ENCODE results near the gene BICDL2. TPM values are rescaled to one million over a fixed set of nuclear protein-coding genes. Genes with fewer than 3 reads are reported as not detected.
A peak's percentile ranks its signal among the peaks of the same experiment; 100 is the strongest.

BICDL2 gene
- total and polyA plus RNA-seq, 2 donors (not counting 3 experiments of a cell fraction or from before 2014, with no cell fraction given), result not detected

GRCh38 chr16:3021449-3022207 lies 15.1 kb downstream of the BICDL2 start:
- BruUV-seq (replicated peaks), result TSS peak; percentile 74

More at GRCh38 chr16:3021449-3022207, 15.1 kb downstream of the BICDL2 start:
- peaks cover 0 to 2% of the 10 kb centered on the region in 2 experiments for H3K27me3 ChIP-seq (ENCODE audit: control insufficient read depth in 2 of 2, insufficient read depth in 2 of 2, low read length in 2 of 2)
- peak; percentile 65 for DNase-seq (ENCODE audit: low read depth, low spot score)
- no peaks in the 10 kb centered on the region for H4K20me1 ChIP-seq (replicated peaks; ENCODE audit: control insufficient read depth, extremely low read depth, insufficient read depth, low read length)
- peak; percentile 62 for FAIRE-seq
- no peaks in the 10 kb centered on the region for H3K9me3 ChIP-seq (replicated peaks; ENCODE audit: control insufficient read depth, insufficient read depth, low read length)
- POLR2A ChIA-PET, result interaction anchor here (0.6 to 2.2 kb wide), 5 partner anchors 14 to 139 kb away, joined by 3 to 16 read pairs (median 4); partner anchors contain the start of gene ZNF213
- H3K4me2 ChIP-seq (ENCODE audit: insufficient read depth, low read length), result peak overlapping the region; percentile 83
- peaks cover 18% of the 10 kb centered on the region for H3K4me1 ChIP-seq (ENCODE audit: control insufficient read depth, extremely low read depth, insufficient read depth, low read length)
- H3K79me2 ChIP-seq (ENCODE audit: control insufficient read depth, insufficient read depth, low read length), result peaks cover 2% of the 10 kb centered on the region
- dilution Hi-C loops (cut with MboI; ENCODE audit: extremely low pct_ligation_motif_present, low sequenced_read_pairs), result no loop called here
- peaks cover 0 to 5% of the 10 kb centered on the region in 2 experiments for H3K36me3 ChIP-seq (ENCODE audit: control insufficient read depth in 2 of 2, extremely low read depth in 1 of 2, insufficient read depth in 2 of 2, low read length in 2 of 2)
- CTCF ChIA-PET, result interaction anchor here (1.4 to 6.1 kb wide), 5 partner anchors 9 to 108 kb away, joined by 6 to 52 read pairs (median 9); no protein-coding TSS in a partner anchor
- no peak overlapping the region for H2AFZ ChIP-seq (ENCODE audit: low read depth, low read length)
- intact Hi-C loops (cut with micrococcal nuclease), result loop anchor here (2.0 kb wide), 1 partner anchor 117 kb away; no protein-coding TSS in a partner anchor
- H3K4me3 ChIP-seq (replicated peaks in 1 of 3; ENCODE audit: insufficient read depth in 1 of 3, low read depth in 1 of 3, low read length in 3 of 3), result peak overlapping the region; percentile 45 to 61 (median 53)
- no peaks in the 10 kb centered on the region for H3K9me1 ChIP-seq (replicated peaks; ENCODE audit: control insufficient read depth, extremely low read depth, insufficient read depth, low read length)
- TF ChIP-seq CTCF (IDR thresholded peaks at IDR 0.05; ENCODE audit: extremely low read depth in 1 of 2, insufficient read depth in 1 of 2, low read depth in 1 of 2, low read length in 2 of 2) (peak; percentile 9 to 30), POLR2AphosphoS5 (IDR thresholded peaks at IDR 0.05; ENCODE audit: insufficient read depth, low read depth, low read length) (no peak), FOS (IDR thresholded peaks at IDR 0.05; ENCODE audit: borderline replicate concordance, insufficient read depth, low read length) (peak; percentile 59), POLR2A (IDR thresholded peaks at IDR 0.05; ENCODE audit: low read depth, low read length) (peak; percentile 76)
- H3K27ac ChIP-seq (ENCODE audit: insufficient read depth, low read depth, low read length), result peak overlapping the region; percentile 98
- peak overlapping the region; percentile 90 for H3K9ac ChIP-seq (replicated peaks; ENCODE audit: extremely low read depth, insufficient read depth, low read length)
